ENCODE results near the gene ZBTB4.

Gene ZBTB4, protein sequence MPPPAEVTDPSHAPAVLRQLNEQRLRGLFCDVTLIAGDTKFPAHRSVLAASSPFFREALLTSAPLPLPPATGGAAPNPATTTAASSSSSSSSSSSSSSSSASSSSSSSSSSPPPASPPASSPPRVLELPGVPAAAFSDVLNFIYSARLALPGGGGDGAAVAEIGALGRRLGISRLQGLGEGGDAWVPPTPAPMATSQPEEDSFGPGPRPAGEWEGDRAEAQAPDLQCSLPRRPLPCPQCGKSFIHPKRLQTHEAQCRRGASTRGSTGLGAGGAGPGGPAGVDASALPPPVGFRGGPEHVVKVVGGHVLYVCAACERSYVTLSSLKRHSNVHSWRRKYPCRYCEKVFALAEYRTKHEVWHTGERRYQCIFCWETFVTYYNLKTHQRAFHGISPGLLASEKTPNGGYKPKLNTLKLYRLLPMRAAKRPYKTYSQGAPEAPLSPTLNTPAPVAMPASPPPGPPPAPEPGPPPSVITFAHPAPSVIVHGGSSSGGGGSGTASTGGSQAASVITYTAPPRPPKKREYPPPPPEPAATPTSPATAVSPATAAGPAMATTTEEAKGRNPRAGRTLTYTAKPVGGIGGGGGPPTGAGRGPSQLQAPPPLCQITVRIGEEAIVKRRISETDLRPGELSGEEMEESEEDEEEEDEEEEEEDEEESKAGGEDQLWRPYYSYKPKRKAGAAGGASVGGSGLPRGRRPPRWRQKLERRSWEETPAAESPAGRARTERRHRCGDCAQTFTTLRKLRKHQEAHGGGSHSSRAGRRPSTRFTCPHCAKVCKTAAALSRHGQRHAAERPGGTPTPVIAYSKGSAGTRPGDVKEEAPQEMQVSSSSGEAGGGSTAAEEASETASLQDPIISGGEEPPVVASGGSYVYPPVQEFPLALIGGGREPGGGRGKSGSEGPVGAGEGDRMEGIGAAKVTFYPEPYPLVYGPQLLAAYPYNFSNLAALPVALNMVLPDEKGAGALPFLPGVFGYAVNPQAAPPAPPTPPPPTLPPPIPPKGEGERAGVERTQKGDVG

DNA sequence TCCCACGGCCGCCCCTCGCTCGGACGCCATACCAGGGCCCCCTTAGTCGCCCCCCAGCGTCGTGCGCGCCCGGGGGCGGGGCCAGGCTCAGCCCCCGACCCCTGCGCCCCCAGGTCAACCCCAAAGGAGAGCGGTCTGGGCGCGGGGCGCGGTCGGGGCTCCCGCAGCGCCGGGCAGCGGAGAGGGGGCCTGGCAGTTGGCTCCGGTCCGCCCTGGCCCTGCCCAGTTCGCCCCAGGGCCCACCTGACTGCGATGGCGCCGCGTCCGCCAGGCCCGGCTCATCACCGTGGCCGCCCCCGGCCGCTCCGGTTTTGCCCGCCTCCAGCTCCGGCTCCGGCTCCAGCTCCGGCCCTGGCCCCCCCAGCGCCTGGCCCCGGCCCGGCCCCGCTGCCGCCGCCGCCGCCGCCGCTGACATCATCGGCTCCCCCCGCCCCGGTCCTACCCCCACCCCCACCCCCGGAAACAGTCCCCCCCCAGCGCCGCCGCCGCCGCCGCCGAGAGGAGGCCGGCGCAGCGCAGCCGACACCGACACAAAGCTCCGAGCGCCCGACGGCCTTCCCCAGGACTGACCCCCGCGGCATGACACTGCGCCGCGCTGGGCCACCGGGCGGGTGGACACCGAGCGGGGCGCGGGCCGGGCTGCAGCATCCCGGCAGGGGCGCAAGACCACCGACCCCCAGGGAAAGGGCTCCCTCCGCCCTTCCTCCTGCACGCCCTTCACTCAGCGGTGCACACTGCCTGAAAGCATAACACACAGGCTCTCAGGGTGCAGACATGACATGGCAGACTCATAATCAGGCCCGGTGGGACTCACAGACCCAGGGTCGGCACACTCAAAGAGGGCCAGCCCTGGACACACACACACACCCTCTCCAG is at the start of gene ZBTB4:
ZBTB4 (minus strand) TSS at position 419 of the 876 bp plus-strand sequence. CDS start 12,830 bp downstream, outside the sequence.
- DNase-seq (ENCODE audit: low read depth, low spot score) = peak; percentile 77

DNA sequence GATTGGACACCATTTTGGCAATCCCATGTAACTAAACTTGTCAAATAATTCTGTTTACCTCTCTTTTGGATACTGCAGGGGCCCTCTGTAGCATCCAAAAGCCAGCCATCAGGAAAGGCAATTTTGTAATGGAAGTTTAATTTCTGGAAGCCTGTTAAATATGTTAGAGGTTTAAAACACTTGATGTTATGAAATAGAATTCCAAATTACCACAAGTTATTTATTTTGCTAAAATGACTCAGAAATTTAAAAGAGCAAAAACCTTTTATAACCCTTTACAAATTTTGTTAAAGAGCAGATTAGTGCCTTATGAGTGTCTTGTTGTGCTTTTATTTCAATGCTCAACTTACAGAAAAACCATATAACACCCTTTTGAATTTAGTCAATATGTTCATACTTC is 49.4 kb upstream of the ZBTB4 start:
- DNase-seq (ENCODE audit: low read depth, low spot score) = no peak

DNA sequence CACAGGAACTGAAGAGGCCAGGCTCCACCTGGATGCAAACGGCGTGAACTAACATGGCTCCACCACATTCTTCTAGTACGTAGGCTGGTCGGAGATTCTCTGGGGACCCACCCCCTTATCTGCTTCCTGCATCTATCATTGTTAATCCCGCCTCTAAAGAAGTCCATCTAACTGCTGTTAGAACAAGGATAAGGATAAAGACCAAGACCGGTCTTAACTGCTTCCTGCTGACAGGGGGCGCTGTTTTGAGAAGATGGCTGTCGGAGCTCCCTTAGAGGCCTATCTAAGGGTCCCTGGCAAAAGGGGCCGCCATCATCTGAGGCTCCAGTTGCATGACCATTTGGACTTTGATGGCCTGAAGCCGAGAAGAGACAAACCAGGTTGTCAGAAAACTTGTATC is 43.6 kb upstream of the ZBTB4 start:
- DNase-seq (ENCODE audit: low read depth, low spot score) = peak; percentile 81

DNA sequence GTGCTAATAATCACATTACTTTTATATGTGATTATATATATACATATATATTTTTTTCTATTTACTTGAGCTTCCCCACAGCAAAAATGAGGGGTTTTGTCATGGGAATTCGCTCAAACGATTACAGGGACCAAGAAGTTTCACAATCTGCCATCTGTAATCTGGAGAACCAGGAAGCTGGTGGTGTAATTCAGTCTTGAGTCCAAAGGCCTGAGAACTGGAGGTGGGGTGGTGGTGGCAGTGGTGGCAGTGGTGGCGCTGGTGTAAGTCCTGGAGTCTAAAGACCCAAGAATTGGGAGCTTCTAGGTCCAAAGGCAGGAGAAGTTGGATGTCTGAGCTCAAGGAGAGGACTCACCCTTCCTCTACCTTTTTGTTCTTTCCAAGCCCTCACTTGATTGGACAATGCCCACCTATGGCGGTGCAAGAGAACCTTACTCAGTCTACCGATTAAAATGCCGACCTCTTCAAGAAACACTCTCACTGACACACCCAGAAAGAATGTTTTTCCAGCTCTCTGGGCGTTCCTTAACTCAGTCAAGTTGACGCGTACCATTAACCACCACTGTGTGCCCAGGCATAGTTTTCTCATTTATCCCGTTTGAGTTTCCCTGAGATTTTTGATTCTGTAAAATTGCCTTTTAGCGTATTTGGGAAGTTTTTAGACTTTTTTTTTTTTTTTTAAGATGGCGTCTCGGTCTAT is 36.6 kb upstream of the ZBTB4 start:
- no peak for DNase-seq (ENCODE audit: low read depth, low spot score)

DNA sequence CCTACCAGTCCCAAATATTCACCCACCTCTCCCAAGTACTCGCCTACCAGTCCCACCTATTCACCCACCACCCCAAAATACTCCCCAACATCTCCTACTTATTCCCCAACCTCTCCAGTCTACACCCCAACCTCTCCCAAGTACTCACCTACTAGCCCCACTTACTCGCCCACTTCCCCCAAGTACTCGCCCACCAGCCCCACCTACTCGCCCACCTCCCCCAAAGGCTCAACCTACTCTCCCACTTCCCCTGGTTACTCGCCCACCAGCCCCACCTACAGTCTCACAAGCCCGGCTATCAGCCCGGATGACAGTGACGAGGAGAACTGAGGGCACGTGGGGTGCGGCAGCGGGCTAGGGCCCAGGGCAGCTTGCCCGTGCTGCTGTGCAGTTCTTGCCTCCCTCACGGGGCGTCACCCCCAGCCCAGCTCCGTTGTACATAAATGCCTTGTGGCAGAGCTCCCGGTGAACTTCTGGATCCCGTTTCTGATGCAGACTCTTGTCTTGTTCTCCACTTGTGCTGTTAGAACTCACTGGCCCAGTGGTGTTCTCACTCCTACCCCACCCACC is 34.5 kb upstream of the ZBTB4 start:
- DNase-seq (ENCODE audit: low read depth, low spot score) = no peak

DNA sequence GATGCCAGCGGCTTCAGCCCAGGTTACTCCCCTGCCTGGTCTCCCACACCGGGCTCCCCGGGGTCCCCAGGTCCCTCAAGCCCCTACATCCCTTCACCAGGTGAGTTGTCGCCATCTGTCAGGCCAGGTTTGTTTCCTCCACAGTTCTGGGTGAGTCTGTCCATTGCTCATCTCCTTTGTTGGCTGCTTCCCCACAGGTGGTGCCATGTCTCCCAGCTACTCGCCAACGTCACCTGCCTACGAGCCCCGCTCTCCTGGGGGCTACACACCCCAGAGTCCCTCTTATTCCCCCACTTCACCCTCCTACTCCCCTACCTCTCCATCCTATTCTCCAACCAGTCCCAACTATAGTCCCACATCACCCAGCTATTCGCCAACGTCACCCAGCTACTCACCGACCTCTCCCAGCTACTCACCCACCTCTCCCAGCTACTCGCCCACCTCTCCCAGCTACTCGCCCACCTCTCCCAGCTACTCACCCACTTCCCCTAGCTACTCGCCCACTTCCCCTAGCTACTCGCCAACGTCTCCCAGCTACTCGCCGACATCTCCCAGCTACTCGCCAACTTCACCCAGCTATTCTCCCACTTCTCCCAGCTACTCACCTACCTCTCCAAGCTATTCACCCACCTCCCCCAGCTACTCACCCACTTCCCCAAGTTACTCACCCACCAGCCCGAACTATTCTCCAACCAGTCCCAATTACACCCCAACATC is 33.6 kb upstream of the ZBTB4 start:
- no peak for DNase-seq (ENCODE audit: low read depth, low spot score)

DNA sequence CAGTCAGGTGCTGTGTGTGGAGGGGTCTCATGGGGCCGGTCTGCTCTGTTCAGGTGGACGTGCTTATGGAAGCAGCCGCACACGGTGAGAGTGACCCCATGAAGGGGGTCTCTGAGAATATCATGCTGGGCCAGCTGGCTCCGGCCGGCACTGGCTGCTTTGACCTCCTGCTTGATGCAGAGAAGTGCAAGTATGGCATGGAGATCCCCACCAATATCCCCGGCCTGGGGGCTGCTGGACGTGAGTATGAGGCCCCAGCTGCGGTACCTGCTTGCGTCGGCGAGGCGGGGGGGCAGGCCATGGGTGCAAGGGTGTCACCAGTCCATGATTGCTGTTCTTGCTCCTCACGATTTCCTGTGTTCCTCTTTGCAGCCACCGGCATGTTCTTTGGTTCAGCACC is 32.7 kb upstream of the ZBTB4 start:
- DNase-seq (ENCODE audit: low read depth, low spot score) = no peak

DNA sequence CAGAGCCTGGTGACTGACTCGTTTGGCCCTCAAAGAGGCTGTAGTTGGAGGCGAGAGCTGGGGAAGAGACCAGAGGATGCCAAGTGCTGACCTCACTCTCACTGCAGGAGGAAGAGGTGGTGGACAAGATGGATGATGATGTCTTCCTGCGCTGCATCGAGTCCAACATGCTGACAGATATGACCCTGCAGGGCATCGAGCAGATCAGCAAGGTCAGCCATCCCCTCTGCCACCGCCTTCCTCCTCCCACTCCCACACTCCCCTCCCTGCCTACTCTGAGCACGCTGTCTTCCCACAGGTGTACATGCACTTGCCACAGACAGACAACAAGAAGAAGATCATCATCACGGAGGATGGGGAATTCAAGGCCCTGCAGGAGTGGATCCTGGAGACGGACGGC is 31.7 kb upstream of the ZBTB4 start:
- no peak for DNase-seq (ENCODE audit: low read depth, low spot score)

DNA sequence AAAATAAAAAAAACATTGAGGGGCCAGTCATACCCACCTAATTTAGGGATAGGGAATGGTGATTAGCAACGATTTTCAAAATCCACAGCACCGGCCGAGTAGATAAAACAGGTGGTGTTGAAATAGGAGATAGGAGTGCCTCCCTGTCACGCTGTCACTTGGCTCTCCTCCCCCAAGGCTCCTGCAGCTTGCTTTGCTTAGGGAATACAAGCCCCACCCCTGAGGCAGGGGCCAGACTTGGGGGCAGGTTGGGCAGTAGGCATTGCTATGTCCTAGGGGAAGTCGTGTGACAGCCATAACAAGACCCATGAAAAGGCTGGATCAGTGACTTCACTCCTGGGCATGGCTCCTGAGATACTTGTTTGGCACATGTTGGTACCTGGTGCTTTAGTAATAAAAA is 30.5 kb upstream of the ZBTB4 start:
- DNase-seq (ENCODE audit: low read depth, low spot score) = no peak

DNA sequence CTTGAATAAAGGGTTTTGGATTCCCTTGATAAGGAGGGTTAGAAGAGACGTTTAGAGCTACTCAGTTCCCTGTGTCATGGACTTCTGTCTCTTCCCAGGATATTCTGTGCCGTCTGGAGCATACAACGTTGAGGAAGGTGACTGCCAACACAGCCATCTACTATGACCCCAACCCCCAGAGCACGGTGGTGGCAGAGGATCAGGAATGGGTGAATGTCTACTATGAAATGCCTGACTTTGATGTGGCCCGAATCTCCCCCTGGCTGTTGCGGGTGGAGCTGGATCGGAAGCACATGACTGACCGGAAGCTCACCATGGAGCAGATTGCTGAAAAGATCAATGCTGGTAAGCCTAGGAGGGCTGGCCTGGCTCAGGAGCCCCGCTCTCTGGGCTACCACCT is 29.4 kb upstream of the ZBTB4 start:
- DNase-seq (ENCODE audit: low read depth, low spot score) = no peak

DNA sequence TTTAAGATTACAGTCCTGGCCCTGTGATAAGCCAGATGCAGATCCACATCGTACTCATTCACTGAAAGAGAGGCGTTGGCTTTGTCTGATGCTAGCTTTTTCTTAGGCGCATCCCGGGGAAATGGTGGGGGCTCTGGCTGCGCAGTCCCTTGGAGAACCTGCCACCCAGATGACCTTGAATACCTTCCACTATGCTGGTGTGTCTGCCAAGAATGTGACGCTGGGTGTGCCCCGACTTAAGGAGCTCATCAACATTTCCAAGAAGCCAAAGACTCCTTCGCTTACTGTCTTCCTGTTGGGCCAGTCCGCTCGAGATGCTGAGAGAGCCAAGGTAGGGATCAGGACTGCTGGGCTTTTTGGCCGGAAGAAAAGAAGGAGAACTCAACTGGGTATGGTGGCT is 28.7 kb upstream of the ZBTB4 start:
- DNase-seq (ENCODE audit: low read depth, low spot score) = no peak

DNA sequence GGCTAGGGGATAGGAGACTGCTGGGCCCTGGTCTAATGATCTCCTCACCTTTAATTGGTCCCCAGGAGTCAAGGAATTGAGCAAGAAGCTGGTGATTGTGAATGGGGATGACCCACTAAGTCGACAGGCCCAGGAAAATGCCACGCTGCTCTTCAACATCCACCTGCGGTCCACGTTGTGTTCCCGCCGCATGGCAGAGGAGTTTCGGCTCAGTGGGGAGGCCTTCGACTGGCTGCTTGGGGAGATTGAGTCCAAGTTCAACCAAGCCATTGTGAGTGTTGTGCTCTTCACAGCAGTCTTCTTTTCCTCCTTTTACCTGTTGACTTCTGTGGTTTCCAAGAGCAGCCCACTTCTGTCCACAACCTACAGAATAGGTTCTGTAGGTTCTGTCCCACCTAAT is 24.1 kb upstream of the ZBTB4 start:
- no peak for DNase-seq (ENCODE audit: low read depth, low spot score)

DNA sequence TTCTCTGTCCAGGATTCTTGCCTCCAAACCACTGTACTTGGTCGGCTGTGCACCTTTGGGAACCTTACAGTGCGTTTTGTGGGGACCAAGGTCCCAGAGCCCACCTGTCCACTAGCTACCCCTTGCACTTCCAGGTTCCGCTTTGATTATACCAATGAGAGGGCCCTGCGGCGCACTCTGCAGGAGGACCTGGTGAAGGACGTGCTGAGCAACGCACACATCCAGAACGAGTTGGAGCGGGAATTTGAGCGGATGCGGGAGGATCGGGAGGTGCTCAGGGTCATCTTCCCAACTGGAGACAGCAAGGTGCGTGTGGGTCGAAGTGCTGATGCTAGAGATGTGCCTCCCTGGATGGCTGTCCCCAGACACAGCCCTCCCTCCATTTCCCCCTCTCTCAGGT is 23.6 kb upstream of the ZBTB4 start:
- DNase-seq (ENCODE audit: low read depth, low spot score) = peak; percentile 41

DNA sequence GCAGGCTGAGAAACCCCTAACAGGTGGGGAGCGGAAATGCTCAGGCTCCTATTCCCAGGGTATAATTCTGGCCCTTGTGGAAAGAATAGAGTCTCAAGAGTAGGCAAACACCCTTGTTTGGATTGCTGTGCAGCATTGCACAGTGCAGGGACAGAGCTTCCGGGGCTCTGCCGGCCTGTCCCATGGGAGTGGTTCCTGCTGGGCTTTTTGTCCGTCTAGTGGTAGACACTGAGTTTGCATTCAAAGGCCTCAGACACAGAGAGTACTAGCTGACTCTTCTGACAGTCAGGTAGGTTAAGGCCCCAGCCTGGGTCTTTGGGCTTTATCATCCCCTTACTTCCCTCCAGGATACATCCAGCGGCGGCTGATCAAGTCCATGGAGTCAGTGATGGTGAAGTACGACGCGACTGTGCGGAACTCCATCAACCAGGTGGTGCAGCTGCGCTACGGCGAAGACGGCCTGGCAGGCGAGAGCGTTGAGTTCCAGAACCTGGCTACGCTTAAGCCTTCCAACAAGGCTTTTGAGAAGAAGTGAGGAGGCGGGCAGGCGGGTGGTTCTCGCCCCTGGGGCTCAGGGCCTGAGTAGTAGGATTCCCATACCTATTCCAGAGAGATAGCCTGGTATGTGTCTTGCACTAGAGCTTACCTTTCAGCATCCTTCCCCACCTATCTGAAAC is 22.9 kb upstream of the ZBTB4 start:
- no peak for DNase-seq (ENCODE audit: low read depth, low spot score)

DNA sequence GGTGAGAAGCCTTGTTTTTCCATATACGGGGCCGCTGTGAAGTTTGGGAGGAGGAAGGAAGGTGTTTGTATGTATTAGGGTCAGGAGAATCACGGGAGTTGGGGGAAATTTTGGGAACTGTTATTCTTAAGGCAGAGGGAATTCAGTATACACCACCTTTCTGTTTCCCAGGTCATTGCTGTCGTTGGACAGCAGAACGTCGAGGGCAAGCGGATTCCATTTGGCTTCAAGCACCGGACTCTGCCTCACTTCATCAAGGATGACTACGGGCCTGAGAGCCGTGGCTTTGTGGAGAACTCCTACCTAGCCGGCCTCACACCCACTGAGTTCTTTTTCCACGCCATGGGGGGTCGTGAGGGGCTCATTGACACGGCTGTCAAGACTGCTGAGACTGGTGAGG is 22.3 kb upstream of the ZBTB4 start:
- no peak for DNase-seq (ENCODE audit: low read depth, low spot score)

DNA sequence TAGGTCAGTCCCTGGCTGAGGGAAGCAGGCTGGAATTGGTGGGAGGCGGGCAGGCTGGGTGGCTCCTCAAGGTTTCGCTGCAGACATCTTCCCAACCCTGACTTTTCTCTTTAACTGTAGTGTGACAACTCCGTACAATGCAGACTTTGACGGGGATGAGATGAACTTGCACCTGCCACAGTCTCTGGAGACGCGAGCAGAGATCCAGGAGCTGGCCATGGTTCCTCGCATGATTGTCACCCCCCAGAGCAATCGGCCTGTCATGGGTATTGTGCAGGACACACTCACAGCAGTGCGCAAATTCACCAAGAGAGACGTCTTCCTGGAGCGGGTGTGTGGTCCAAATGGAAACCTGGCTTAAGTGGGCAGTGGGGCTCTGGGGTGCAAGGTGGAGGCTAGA is 19.7 kb upstream of the ZBTB4 start:
- DNase-seq (ENCODE audit: low read depth, low spot score) = no peak

DNA sequence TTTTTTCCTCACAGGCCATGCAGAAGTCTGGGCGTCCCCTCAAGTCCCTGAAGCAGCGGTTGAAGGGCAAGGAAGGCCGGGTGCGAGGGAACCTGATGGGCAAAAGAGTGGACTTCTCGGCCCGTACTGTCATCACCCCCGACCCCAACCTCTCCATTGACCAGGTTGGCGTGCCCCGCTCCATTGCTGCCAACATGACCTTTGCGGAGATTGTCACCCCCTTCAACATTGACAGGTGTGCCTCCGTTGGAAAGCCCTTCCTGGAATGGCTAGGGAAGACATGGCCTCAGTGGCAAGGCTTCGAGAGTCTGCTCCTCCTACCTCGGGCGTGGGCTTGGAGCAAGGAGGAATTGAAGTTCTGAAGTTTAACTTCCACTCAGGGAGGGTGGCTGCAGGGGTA is 18.2 kb upstream of the ZBTB4 start:
- DNase-seq (ENCODE audit: low read depth, low spot score) = no peak

DNA sequence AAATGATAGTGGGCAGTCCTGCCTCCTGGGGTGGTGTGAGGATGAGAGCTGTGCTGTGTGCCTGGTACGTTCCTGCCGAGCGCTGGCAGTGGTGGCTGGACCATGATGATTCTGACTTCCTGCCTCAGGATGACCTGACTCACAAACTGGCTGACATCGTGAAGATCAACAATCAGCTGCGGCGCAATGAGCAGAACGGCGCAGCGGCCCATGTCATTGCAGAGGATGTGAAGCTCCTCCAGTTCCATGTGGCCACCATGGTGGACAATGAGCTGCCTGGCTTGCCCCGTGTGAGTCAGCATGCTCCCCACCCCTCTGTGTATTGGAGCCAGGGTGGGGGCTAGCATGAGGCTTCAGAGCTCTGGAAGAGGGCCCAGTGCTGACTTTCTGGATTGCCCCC is 17.8 kb upstream of the ZBTB4 start:
- DNase-seq (ENCODE audit: low read depth, low spot score) = no peak

DNA sequence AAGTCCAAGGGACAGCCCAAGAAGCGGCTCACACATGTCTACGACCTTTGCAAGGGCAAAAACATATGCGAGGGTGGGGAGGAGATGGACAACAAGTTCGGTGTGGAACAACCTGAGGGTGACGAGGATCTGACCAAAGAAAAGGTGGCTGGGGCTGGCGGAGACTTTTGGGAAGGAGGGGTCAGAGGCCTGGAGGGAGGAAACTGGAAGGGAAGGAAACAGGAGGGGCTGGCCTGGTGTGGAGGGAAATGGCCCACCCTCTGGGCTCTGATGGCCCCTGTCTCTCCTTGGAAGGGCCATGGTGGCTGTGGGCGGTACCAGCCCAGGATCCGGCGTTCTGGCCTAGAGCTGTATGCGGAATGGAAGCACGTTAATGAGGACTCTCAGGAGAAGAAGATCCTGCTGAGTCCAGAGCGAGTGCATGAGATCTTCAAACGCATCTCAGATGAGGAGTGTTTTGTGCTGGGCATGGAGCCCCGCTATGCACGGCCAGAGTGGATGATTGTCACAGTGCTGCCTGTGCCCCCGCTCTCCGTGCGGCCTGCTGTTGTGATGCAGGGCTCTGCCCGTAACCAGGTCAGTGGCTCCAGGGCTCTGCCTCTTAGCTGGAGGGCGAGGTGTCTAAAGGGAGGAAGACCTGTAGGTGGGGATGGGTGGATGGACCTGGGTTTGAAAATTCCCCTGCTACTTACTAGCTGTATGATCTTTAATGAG is 17.2 kb upstream of the ZBTB4 start:
- DNase-seq (ENCODE audit: low read depth, low spot score) = no peak

Measured in ELF-1 (cell line).